Measurements from ENCODE around the gene SIK2. TPM values are rescaled to one million over a fixed set of nuclear protein-coding genes. Genes with fewer than 3 reads are reported as not detected.

Gene SIK2
- total RNA-seq, 1 experiment from 2014 or later = 9.0 TPM

GRCh38 chr11:111573821-111574249, 28.4 kb upstream of the SIK2 start:
- no peak overlapping the region for H3K4me3 ChIP-seq (ENCODE audit: low read length)
- H3K9me3 ChIP-seq (ENCODE audit: low read length) = no peaks in the 10 kb centered on the region
- H3F3A ChIP-seq (ENCODE audit: low read length, unreplicated experiment) = no peaks in the 10 kb centered on the region
- ChIA-PET POLR2A (ENCODE audit: unreplicated experiment) (no interaction called here), CTCF (no interaction called here)
- no peak overlapping the region for H3K4me2 ChIP-seq (ENCODE audit: low read length)
- no peaks in the 10 kb centered on the region for H3K79me2 ChIP-seq (ENCODE audit: low read length)
- no peaks in the 10 kb centered on the region for H3K36me3 ChIP-seq (ENCODE audit: low read depth, low read length)
- H3K9ac ChIP-seq (ENCODE audit: low read length) = no peak overlapping the region
- H3K27me3 ChIP-seq (ENCODE audit: low read length) = no peaks in the 10 kb centered on the region
- no peak overlapping the region for H3K27ac ChIP-seq (ENCODE audit: low read length)
- no peak for ATAC-seq
- intact Hi-C loops (cut with micrococcal nuclease) = no loop called here
- no peak for DNase-seq
- TF ChIP-seq EZH2phosphoT487 (IDR thresholded peaks at IDR 0.05; ENCODE audit: borderline replicate concordance, low read length) = no peak
- no peak for TF ChIP-seq EZH2 (IDR thresholded peaks at IDR 0.05; ENCODE audit: low read length, unreplicated experiment)
- no peak for TF ChIP-seq CTCF (conservative IDR thresholded peaks at IDR 0.05; ENCODE audit: low read depth, low read length)
- peaks cover 7% of the 10 kb centered on the region for H3K4me1 ChIP-seq (ENCODE audit: insufficient read depth, low read length)
- BruUV-seq (replicated peaks) = no TSS peak
- no peaks in the 10 kb centered on the region for H4K20me1 ChIP-seq (ENCODE audit: low read length)
- no peak overlapping the region for H2AFZ ChIP-seq (ENCODE audit: low read length)
- no peaks in the 10 kb centered on the region for H3K9me2 ChIP-seq (replicated peaks; ENCODE audit: low read length)

- no peak overlapping the region for H3K4me3 ChIP-seq (ENCODE audit: low read length)
- no peaks in the 10 kb centered on the region for H3K9me3 ChIP-seq (ENCODE audit: low read length)
- H3K9ac ChIP-seq (ENCODE audit: low read length) = no peak overlapping the region
- peaks cover 7% of the 10 kb centered on the region for H3K4me1 ChIP-seq (ENCODE audit: insufficient read depth, low read length)
- no peaks in the 10 kb centered on the region for H3K36me3 ChIP-seq (ENCODE audit: low read depth, low read length)
- no peak overlapping the region for H3K27ac ChIP-seq (ENCODE audit: low read length)
- no TSS peak for BruUV-seq (replicated peaks)
- H2AFZ ChIP-seq (ENCODE audit: low read length) = no peak overlapping the region
- no peak overlapping the region for H3K4me2 ChIP-seq (ENCODE audit: low read length)
- no peaks in the 10 kb centered on the region for H4K20me1 ChIP-seq (ENCODE audit: low read length)
- CTCF ChIA-PET = no interaction called here
- H3K9me2 ChIP-seq (replicated peaks; ENCODE audit: low read length) = no peaks in the 10 kb centered on the region
- H3K27me3 ChIP-seq (ENCODE audit: low read length) = no peaks in the 10 kb centered on the region
- H3F3A ChIP-seq (ENCODE audit: low read length, unreplicated experiment) = no peaks in the 10 kb centered on the region
- ATAC-seq (peak; percentile 50), DNase-seq (no peak)
- intact Hi-C loops (cut with micrococcal nuclease) = loop anchor here (1.0 to 5.0 kb wide), 2 partner anchors 120 to 292 kb away; no protein-coding TSS in a partner anchor
- POLR2A ChIA-PET (ENCODE audit: unreplicated experiment) = no interaction called here
- no peaks in the 10 kb centered on the region for H3K79me2 ChIP-seq (ENCODE audit: low read length)
- TF ChIP-seq EZH2 (IDR thresholded peaks at IDR 0.05; ENCODE audit: low read length, unreplicated experiment) (no peak), CTCF (conservative IDR thresholded peaks at IDR 0.05; ENCODE audit: low read depth, low read length) (peak; percentile 53)
These were observed 27.6 kb upstream of the SIK2 start for GRCh38 chr11:111574373-111575225.

- no TSS peak for BruUV-seq (replicated peaks)
- H2AFZ ChIP-seq (ENCODE audit: low read length) = no peak overlapping the region
- DNase-seq = no peak
These were observed 26.5 kb upstream of the SIK2 start for GRCh38 chr11:111575740-111576139.

More at GRCh38 chr11:111575740-111576139, 26.5 kb upstream of the SIK2 start:
- no peak overlapping the region for H3K4me2 ChIP-seq (ENCODE audit: low read length)
- H3K27me3 ChIP-seq (ENCODE audit: low read length) = no peaks in the 10 kb centered on the region
- H3F3A ChIP-seq (ENCODE audit: low read length, unreplicated experiment) = no peaks in the 10 kb centered on the region
- H3K36me3 ChIP-seq (ENCODE audit: low read depth, low read length) = no peaks in the 10 kb centered on the region
- H3K79me2 ChIP-seq (ENCODE audit: low read length) = no peaks in the 10 kb centered on the region
- intact Hi-C loops (cut with micrococcal nuclease) = loop anchor here (1.0 to 5.0 kb wide), 2 partner anchors 121 to 293 kb away; no protein-coding TSS in a partner anchor
- no peak for ATAC-seq
- no peak overlapping the region for H3K27ac ChIP-seq (ENCODE audit: low read length)
- H4K20me1 ChIP-seq (ENCODE audit: low read length) = no peaks in the 10 kb centered on the region
- H3K9me3 ChIP-seq (ENCODE audit: low read length) = no peaks in the 10 kb centered on the region
- no peak for TF ChIP-seq EZH2phosphoT487 (IDR thresholded peaks at IDR 0.05; ENCODE audit: borderline replicate concordance, low read length)
- TF ChIP-seq EZH2 (IDR thresholded peaks at IDR 0.05; ENCODE audit: low read length, unreplicated experiment) = no peak
- TF ChIP-seq CTCF (conservative IDR thresholded peaks at IDR 0.05; ENCODE audit: low read depth, low read length) = no peak
- POLR2A ChIA-PET (ENCODE audit: unreplicated experiment) = no interaction called here
- peaks cover 7% of the 10 kb centered on the region for H3K4me1 ChIP-seq (ENCODE audit: insufficient read depth, low read length)
- CTCF ChIA-PET = no interaction called here
- no peak overlapping the region for H3K9ac ChIP-seq (ENCODE audit: low read length)
- no peak overlapping the region for H3K4me3 ChIP-seq (ENCODE audit: low read length)
- no peaks in the 10 kb centered on the region for H3K9me2 ChIP-seq (replicated peaks; ENCODE audit: low read length)

Measured in PC-3 (cell line).